GM18951 (cell line): ENCODE data around the gene RASSF10.

Experiments used
- POLR2A ChIP-seq: IDR thresholded peaks from 4 replicates; pipeline ENCODE4 v1.6.1; 2011; ENCODE audit warnings: mild to moderate bottlenecking; ENCODE audit not compliant: insufficient read length, insufficient read depth; ENCODE audit errors: extremely low read depth
- in situ Hi-C: fragments of 300-500 bp; cut with MboI; formaldehyde crosslinking; loops from one replicate; pipeline ENCODE4 v1.12.0; 2022; ENCODE audit warnings: low sequenced_read_pairs, mixed read lengths, inconsistent platforms; ENCODE audit not compliant: unreplicated experiment

Gene RASSF10

GRCh38 chr11:13008625-13009475 lies at the start of gene RASSF10:
Gene RASSF10 (plus strand): TSS chr11:13009316. CDS start chr11:13009577, 261 bp downstream.
- TF ChIP-seq POLR2A, result peak; percentile 67
- in situ Hi-C loops, result no loop called here

- TF ChIP-seq POLR2A, result no peak
- in situ Hi-C loops, result loop anchor here (10.0 to 25.0 kb wide), 2 partner anchors 193 to 376 kb away; no protein-coding TSS in a partner anchor
Observed at GRCh38 chr11:12961615-12962014, 47.5 kb upstream of the RASSF10 start.

GRCh38 chr11:12962306-12962705 lies 46.8 kb upstream of the RASSF10 start:
- in situ Hi-C loops, result loop anchor here (10.0 to 25.0 kb wide), 2 partner anchors 192 to 375 kb away; no protein-coding TSS in a partner anchor
- no peak for TF ChIP-seq POLR2A

GRCh38 chr11:12963051-12963450 lies 46.1 kb upstream of the RASSF10 start:
- in situ Hi-C loops, result loop anchor here (10.0 to 25.0 kb wide), 2 partner anchors 192 to 374 kb away; no protein-coding TSS in a partner anchor

GRCh38 chr11:12963792-12964536 lies 45.2 kb upstream of the RASSF10 start:
- no peak for TF ChIP-seq POLR2A
- in situ Hi-C loops, result loop anchor here (10.0 to 25.0 kb wide), 2 partner anchors 191 to 373 kb away; no protein-coding TSS in a partner anchor

More at GRCh38 chr11:12963051-12963450, 46.1 kb upstream of the RASSF10 start:
- no peak for TF ChIP-seq POLR2A

GRCh38 chr11:12964650-12965049 lies 44.5 kb upstream of the RASSF10 start:
- no peak for TF ChIP-seq POLR2A
- in situ Hi-C loops, result loop anchor here (10.0 to 25.0 kb wide), 2 partner anchors 190 to 373 kb away; no protein-coding TSS in a partner anchor

- in situ Hi-C loops, result loop anchor here (10.0 to 25.0 kb wide), 2 partner anchors 189 to 371 kb away; no protein-coding TSS in a partner anchor
- TF ChIP-seq POLR2A, result no peak
Observed at GRCh38 chr11:12966002-12966401, 43.1 kb upstream of the RASSF10 start.

GRCh38 chr11:12968101-12968500 lies 41.0 kb upstream of the RASSF10 start:
- in situ Hi-C loops, result loop anchor here (10.0 to 25.0 kb wide), 2 partner anchors 187 to 369 kb away; no protein-coding TSS in a partner anchor

GRCh38 chr11:12968826-12969225 lies 40.3 kb upstream of the RASSF10 start:
- no peak for TF ChIP-seq POLR2A
- in situ Hi-C loops, result loop anchor here (10.0 to 25.0 kb wide), 2 partner anchors 186 to 368 kb away; no protein-coding TSS in a partner anchor

More at GRCh38 chr11:12968101-12968500, 41.0 kb upstream of the RASSF10 start:
- no peak for TF ChIP-seq POLR2A

GRCh38 chr11:12971955-12972354 lies 37.2 kb upstream of the RASSF10 start:
- in situ Hi-C loops, result loop anchor here (25.0 kb wide), 1 partner anchor 365 kb away; no protein-coding TSS in a partner anchor
- TF ChIP-seq POLR2A, result no peak

GRCh38 chr11:12973528-12974181 lies 35.5 kb upstream of the RASSF10 start:
- TF ChIP-seq POLR2A, result no peak
- in situ Hi-C loops, result loop anchor here (25.0 kb wide), 1 partner anchor 364 kb away; no protein-coding TSS in a partner anchor

- in situ Hi-C loops, result no loop called here
- no peak for TF ChIP-seq POLR2A
Observed at GRCh38 chr11:12975195-12975594, 33.9 kb upstream of the RASSF10 start.
